OCI-LY1 (cell line): ENCODE measurements around the gene DIRAS2.

Experiments
- EZH2 ChIP-seq: fragments of 200-600 bp; sonication (generic), shearing (Covaris generic); IDR thresholded peaks from 2 replicates; pipeline ENCODE4 v1.8.0; 2017; ENCODE audit warnings: borderline replicate concordance, mixed run types, mild to moderate bottlenecking, antibody characterized with exemption, low read length, moderate library complexity, mixed read lengths
- TF ChIP-seq, protein P1 (sequence below): fragments of 200-600 bp; sonication (generic), shearing (Covaris generic); IDR thresholded peaks from 2 replicates; pipeline ENCODE4 v1.5.1; 2017; ENCODE audit warnings: mild to moderate bottlenecking, antibody characterized with exemption, low read length, moderate library complexity, mixed read lengths

DNA sequence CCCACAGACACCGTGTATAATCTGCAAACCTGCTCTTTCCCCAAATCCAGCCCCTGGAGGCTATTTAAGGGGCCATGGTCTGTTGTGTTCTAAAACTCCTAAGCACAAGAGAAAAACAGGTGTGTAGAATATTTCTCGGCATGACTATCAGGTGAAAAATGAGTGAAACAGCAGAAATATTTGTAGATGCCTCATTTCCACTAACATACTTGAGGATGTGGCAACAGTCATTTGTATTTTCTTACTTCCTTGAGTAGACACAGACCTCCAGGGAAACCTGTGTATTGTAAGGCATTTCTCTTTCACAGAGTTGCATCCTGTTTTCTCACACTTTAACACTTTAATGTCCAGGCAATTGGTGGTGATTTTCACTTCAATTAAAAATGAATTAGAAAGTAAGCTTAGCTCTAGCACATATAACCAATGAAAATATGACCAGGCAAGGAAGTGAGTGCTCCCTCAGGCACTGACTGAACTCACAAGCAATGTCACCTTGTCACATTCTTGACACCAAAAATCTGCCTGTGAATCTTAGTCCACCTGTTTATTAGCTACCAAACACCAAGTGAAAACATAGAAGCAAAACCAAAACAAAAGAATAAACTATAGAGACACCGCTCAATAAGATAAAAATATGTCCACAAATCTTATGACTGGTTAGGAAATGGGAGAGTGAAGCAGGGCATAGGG lies 64.4 kb downstream of the DIRAS2 start:
- TF ChIP-seq EZH2: no peak
- TF ChIP-seq, protein P1, sequence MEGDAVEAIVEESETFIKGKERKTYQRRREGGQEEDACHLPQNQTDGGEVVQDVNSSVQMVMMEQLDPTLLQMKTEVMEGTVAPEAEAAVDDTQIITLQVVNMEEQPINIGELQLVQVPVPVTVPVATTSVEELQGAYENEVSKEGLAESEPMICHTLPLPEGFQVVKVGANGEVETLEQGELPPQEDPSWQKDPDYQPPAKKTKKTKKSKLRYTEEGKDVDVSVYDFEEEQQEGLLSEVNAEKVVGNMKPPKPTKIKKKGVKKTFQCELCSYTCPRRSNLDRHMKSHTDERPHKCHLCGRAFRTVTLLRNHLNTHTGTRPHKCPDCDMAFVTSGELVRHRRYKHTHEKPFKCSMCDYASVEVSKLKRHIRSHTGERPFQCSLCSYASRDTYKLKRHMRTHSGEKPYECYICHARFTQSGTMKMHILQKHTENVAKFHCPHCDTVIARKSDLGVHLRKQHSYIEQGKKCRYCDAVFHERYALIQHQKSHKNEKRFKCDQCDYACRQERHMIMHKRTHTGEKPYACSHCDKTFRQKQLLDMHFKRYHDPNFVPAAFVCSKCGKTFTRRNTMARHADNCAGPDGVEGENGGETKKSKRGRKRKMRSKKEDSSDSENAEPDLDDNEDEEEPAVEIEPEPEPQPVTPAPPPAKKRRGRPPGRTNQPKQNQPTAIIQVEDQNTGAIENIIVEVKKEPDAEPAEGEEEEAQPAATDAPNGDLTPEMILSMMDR: no peak
